K562 (cell line): ENCODE data around the gene PRKCG. TPM values are rescaled to one million over a fixed set of nuclear protein-coding genes. Genes with fewer than 3 reads are reported as not detected.

Experiments used
- ATAC-seq: fragments of 200-7000 bp; cut with Tn5 transposase; 3 replicates; pipeline ENCODE4 v1.9.1; 2020; ENCODE audit warnings: moderate library complexity
- BruUV-seq: library from RNA; stranded (reverse); fragments of 400-500 nt; replicated peaks from 2 replicates; lab custom pipeline; 2021; lab: Mats Ljungman, UMichigan
- CTCF ChIA-PET: fragments of 300-600 bp; formaldehyde crosslinking; extraction: SDS; loops from one replicate; lab custom pipeline; 2021; ENCODE audit warnings: low intra/inter-chr PET ratio; lab: Yijun Ruan, JAX
- POLR2A ChIA-PET: fragments of 300-600, 350-650 bp; sonication (Branson Sonifier 250); formaldehyde crosslinking; extraction: SDS; loops from one replicate; lab custom pipeline; 2021; ENCODE audit warnings: antibody characterized with exemption, inconsistent platforms; lab: Yijun Ruan, JAX
- DNase-seq, 4 experiments: peaks; one replicate each; pipeline versions ENCODE4 v3.0.0 to v3.0.0-alpha.2; 2011 to 2018; ENCODE audit warnings: low spot score in 3 of 4, mixed read lengths in 3 of 4; ENCODE audit errors: extremely low read depth in 1 of 4
- FAIRE-seq: peaks from 2 replicates; lab custom pipeline; 2011; peaks lifted over from hg19 to GRCh38; lab: Jason Lieb, UNC
- H2AFZ ChIP-seq: 2 replicates; pipeline ENCODE4 v1.6.0; 2011; ENCODE audit warnings: low read depth, low read length, control low read depth, inconsistent platforms
- H3K27ac ChIP-seq: fragments of 200-600 bp; 3 replicates; pipeline ENCODE4 v1.8.0; 2011; ENCODE audit warnings: low read depth, mild to moderate bottlenecking, control low read depth, inconsistent platforms, low read length, moderate library complexity, mixed read lengths; ENCODE audit errors: extremely low read depth
- H3K27me3 ChIP-seq, 2 experiments: fragments of 300-600 bp in 1 of 2; 2 replicates in 1 of 2; 3 replicates in 1 of 2; pipeline versions ENCODE4 v1.6.0 to v1.8.0; 2011; ENCODE audit warnings: inconsistent platforms in 2 of 2, low read length in 2 of 2, mild to moderate bottlenecking in 1 of 2, mixed read lengths in 1 of 2, moderate library complexity in 1 of 2; ENCODE audit not compliant: control insufficient read depth in 2 of 2, insufficient read depth in 2 of 2
- H3K36me3 ChIP-seq: fragments of 300-600 bp; 3 replicates; pipeline ENCODE4 v1.8.0; 2011; ENCODE audit warnings: mild to moderate bottlenecking, low read length, inconsistent platforms; ENCODE audit not compliant: control insufficient read depth, insufficient read depth
- H3K4me1 ChIP-seq, 2 experiments: fragments of 200-600 bp in 1 of 2; replicated peaks in 1 of 2; 2 replicates in 1 of 2; 3 replicates in 1 of 2; pipeline versions ENCODE4 v1.5.1 to v1.8.0; 2011; ENCODE audit warnings: inconsistent platforms in 2 of 2, low read length in 2 of 2, mild to moderate bottlenecking in 1 of 2, mixed read lengths in 1 of 2, moderate library complexity in 1 of 2; ENCODE audit not compliant: control insufficient read depth in 2 of 2, insufficient read depth in 2 of 2
- H3K4me2 ChIP-seq: 2 replicates; pipeline ENCODE4 v1.6.1; 2011; ENCODE audit warnings: low read length, control low read depth, inconsistent platforms, mixed read lengths; ENCODE audit not compliant: insufficient read depth
- H3K4me3 ChIP-seq: fragments of 200-600 bp; sonication (generic), shearing (Covaris generic); 2 replicates; pipeline ENCODE4 v1.5.1; 2016; ENCODE audit warnings: control low read depth, inconsistent platforms
- H3K79me2 ChIP-seq: fragments of 200-600 bp; 3 replicates; pipeline ENCODE4 v1.8.0; 2011; ENCODE audit warnings: low read length, inconsistent platforms; ENCODE audit not compliant: control insufficient read depth, insufficient read depth
- H3K9ac ChIP-seq, 2 experiments: 2 replicates each; pipeline versions ENCODE4 v1.6.0 to v1.6.1; 2011; ENCODE audit warnings: low read depth in 2 of 2, low read length in 2 of 2, control low read depth in 1 of 2, inconsistent platforms in 1 of 2, mild to moderate bottlenecking in 1 of 2, mixed read lengths in 1 of 2; ENCODE audit not compliant: insufficient read depth in 1 of 2
- H3K9me1 ChIP-seq: one replicate; pipeline ENCODE4 v1.6.0; 2011; ENCODE audit warnings: inconsistent platforms, mild to moderate bottlenecking, low read length, moderate library complexity; ENCODE audit not compliant: control insufficient read depth, insufficient read depth
- H3K9me3 ChIP-seq: replicated peaks from 2 replicates; pipeline ENCODE4 v1.5.1; 2011; ENCODE audit warnings: low read depth, low read length, inconsistent platforms; ENCODE audit not compliant: control insufficient read depth, insufficient read depth
- H4K20me1 ChIP-seq: replicated peaks from 2 replicates; pipeline ENCODE4 v1.6.1; 2011; ENCODE audit warnings: low read length, inconsistent platforms, mixed read lengths; ENCODE audit not compliant: control insufficient read depth, insufficient read depth
- FOXK1 ChIP-seq: sonication (generic); formaldehyde crosslinking; IDR thresholded peaks from 2 replicates; pipeline ENCODE4 v1.8.0; 2022; ENCODE audit warnings: missing genetic modification reagents, mild to moderate bottlenecking, borderline replicate concordance
- MCM3 ChIP-seq: fragments of 450-650 bp; IDR thresholded peaks from 2 replicates; pipeline ENCODE4 v1.6.1; 2016
- MCM7 ChIP-seq, 2 experiments: fragments of 450-650 bp; IDR thresholded peaks; 2 replicates each; pipeline ENCODE4 v1.6.1; 2016 to 2018
- OTX1 ChIP-seq: fragments of 450-650 bp; formaldehyde crosslinking; IDR thresholded peaks from 2 replicates; pipeline ENCODE4 v1.4.0; 2022; ENCODE audit warnings: mild to moderate bottlenecking
- PCBP1 ChIP-seq: fragments of 200-400 bp; formaldehyde crosslinking; IDR thresholded peaks from 2 replicates; pipeline ENCODE4 v1.6.1; 2018; ENCODE audit warnings: mild to moderate bottlenecking, low read depth, low read length; ENCODE audit not compliant: poor library complexity, severe bottlenecking
- SRSF3 ChIP-seq: fragments of 200-400 bp; formaldehyde crosslinking; IDR thresholded peaks from 2 replicates; pipeline ENCODE4 v1.6.1; 2016; ENCODE audit warnings: mild to moderate bottlenecking, low read length, moderate library complexity; ENCODE audit not compliant: insufficient read depth
- ZNF197 ChIP-seq: fragments of 200-800 bp; sonication (Bioruptor generic); IDR thresholded peaks from 2 replicates; pipeline ENCODE4 v1.6.1; 2016; ENCODE audit warnings: low read depth, missing genetic modification characterization, missing compliant biosample characterization
- WGBS: fragments of 100-300 bp; shearing (Covaris generic); methylation state at CpG from one replicate; pipeline ENCODE4 v1.1.6; 2016; ENCODE audit warnings: low coverage, mixed read lengths; ENCODE audit not compliant: insufficient coverage; ENCODE audit errors: missing lambda C conversion rate; 5-methylcytosine and 5-hydroxymethylcytosine counted together
- in situ Hi-C: fragments of 300-500 bp; cut with MboI; formaldehyde crosslinking; loops from 4 replicates; pipeline ENCODE4 v1.15.0; 2018; ENCODE audit warnings: inconsistent platforms, mixed read lengths
- intact Hi-C: fragments of 100-400 bp; cut with micrococcal nuclease; formaldehyde crosslinking; loops from 2 replicates; pipeline ENCODE4 v1.14.2; 2022
- polyA plus RNA-seq, 8 experiments: library from polyadenylated mRNA; depleted of rRNA in 4 of 8; stranded (reverse) in 5 of 8; unstranded in 3 of 8; fragments of >200 nt; fragmentation: Nextera tagmentation in 2 of 8; fragmentation: Illumina TruSeq in 1 of 8; extraction: Ambion mirVana in 2 of 8; extraction: Trizol in 1 of 8; gene quantifications; 2 replicates each; pipeline versions ENCODE4 v1.2.1 to v1.2.3, GENCODE V29; 2011 to 2014; ENCODE audit warnings: inconsistent platforms in 1 of 8, missing spikeins in 1 of 8
- total RNA-seq, 7 experiments: library from RNA; depleted of rRNA in 6 of 7; stranded (reverse); fragments of >200 nt in 6 of 7; fragmentation: Illumina TruSeq in 2 of 7; extraction: Trizol in 2 of 7; gene quantifications; 2 replicates each; pipeline versions ENCODE4 v1.2.1 to v1.2.3, GENCODE V29; 2011 to 2021; ENCODE audit warnings: low replicate concordance in 1 of 7
- TF ChIP-seq, protein P1 (sequence below): fragments of 250-450 bp; sonication (Bioruptor Pico); IDR thresholded peaks from 2 replicates; pipeline ENCODE4 v1.8.0; 2022; ENCODE audit warnings: moderate library complexity, mild to moderate bottlenecking, inconsistent platforms
- TF ChIP-seq, protein P2 (sequence below): fragments of 450-650 bp; formaldehyde crosslinking; IDR thresholded peaks from 2 replicates; pipeline ENCODE4 v1.4.0; 2022; ENCODE audit warnings: missing genetic modification characterization

Gene PRKCG
- total and polyA plus RNA-seq, 9 of the 15 experiments (the other 6 are each of a cell fraction or from before 2014, with no cell fraction given): not detected

DNA sequence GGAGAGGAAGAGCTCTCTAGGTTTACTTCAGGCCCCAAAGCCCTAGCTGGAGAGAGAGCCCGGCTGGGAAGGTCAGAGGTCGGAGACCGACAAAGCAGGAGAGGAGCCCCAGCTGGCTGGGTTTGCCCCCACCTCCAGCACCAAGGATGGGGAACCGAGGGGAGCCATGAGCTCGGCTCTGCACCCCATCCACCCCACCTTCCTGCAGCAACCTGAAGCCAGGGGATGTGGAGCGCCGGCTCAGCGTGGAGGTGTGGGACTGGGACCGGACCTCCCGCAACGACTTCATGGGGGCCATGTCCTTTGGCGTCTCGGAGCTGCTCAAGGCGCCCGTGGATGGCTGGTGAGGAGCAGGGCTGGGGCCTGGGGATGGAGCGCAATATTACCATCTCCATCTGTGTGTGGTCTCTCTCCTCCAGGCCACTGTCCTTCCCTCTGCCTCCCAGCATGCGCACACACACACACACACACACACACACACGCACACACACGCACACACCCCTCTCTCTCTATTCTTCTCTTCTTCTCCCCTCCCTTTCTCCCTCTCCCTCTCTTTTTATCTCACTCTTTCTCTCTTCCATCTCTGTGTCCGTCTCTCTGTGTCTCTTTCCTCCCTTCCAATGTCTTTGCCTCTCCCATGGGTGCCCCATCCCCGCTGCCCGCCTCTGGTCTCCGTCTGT, 10.4 kb downstream of the PRKCG start:
- ChIA-PET CTCF (no interaction called here), POLR2A (no interaction called here)
- Histone ChIP-seq H3K27me3 (peaks cover 8 to 52% of the 10 kb centered on the region in 2 experiments; a peak in 3 of 5 replicates), H3K9me1 (no peaks in the 10 kb centered on the region), H3K4me1 (peaks cover 0 to 15% of the 10 kb centered on the region in 2 experiments; a peak in 2 of 5 replicates), H3K4me2 (no peak overlapping the region), H3K36me3 (no peaks in the 10 kb centered on the region), H3K27ac (no peak overlapping the region), H4K20me1 (no peaks in the 10 kb centered on the region), H3K4me3 (no peak overlapping the region), H2AFZ (no peak overlapping the region), H3K9me3 (no peaks in the 10 kb centered on the region), H3K9ac (peak overlapping the region in 1 of 2 experiments; percentile 20; a peak in 1 of 4 replicates), H3K79me2 (no peaks in the 10 kb centered on the region)
- no TSS peak for BruUV-seq
- intact Hi-C loops: no loop called here
- FAIRE-seq (no peak), ATAC-seq (no peak), DNase-seq (no peak)
- in situ Hi-C loops: no loop called here
- TF ChIP-seq FOXK1 (CRISPR knock-in tag) (no peak), MCM3 (peak; percentile 76; the same call in 1 of the 2 replicates), ZNF197 (CRISPR knock-in tag) (0 out of 2 replicates have a peak, but pooled peaks have one; percentile 17), MCM7 (IDR thresholded peaks at IDR 0.05) (no peak), SRSF3 (0 out of 2 replicates have a peak, but pooled peaks have one; percentile 17), OTX1 (0 out of 2 replicates have a peak, but pooled peaks have one; percentile 29), PCBP1 (no peak)
- TF ChIP-seq, protein P1, sequence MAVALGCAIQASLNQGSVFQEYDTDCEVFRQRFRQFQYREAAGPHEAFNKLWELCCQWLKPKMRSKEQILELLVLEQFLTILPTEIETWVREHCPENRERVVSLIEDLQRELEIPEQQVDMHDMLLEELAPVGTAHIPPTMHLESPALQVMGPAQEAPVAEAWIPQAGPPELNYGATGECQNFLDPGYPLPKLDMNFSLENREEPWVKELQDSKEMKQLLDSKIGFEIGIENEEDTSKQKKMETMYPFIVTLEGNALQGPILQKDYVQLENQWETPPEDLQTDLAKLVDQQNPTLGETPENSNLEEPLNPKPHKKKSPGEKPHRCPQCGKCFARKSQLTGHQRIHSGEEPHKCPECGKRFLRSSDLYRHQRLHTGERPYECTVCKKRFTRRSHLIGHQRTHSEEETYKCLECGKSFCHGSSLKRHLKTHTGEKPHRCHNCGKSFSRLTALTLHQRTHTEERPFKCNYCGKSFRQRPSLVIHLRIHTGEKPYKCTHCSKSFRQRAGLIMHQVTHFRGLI (CRISPR knock-in tag): no peak
- TF ChIP-seq, protein P2, sequence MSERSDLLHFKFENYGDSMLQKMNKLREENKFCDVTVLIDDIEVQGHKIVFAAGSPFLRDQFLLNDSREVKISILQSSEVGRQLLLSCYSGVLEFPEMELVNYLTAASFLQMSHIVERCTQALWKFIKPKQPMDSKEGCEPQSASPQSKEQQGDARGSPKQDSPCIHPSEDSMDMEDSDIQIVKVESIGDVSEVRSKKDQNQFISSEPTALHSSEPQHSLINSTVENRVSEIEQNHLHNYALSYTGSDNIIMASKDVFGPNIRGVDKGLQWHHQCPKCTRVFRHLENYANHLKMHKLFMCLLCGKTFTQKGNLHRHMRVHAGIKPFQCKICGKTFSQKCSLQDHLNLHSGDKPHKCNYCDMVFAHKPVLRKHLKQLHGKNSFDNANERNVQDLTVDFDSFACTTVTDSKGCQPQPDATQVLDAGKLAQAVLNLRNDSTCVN (CRISPR knock-in tag): 0 out of 2 replicates have a peak, but pooled peaks have one; percentile 65
- whole genome bisulfite sequencing: 8% methylated on average over 14 of the region's 23 CpGs
